Motor neuron (in vitro differentiated cells): ENCODE data around the gene CAPN9. TPM values are rescaled to one million over a fixed set of nuclear protein-coding genes. Genes with fewer than 3 reads are reported as not detected.
"Not testable (repeated sequence)": the region's sequence is repeated elsewhere in the genome, so short reads cannot be mapped to it uniquely, and the experiment has no call there.

Experiments
- ATAC-seq, 8 experiments: fragments of 200-7000 bp; cut with Tn5 transposase; replicated peaks in 6 of 8; 2 replicates each; pipeline ENCODE4 v1.8.0; 2021; ENCODE audit warnings: mild to moderate bottlenecking in 8 of 8, moderate library complexity in 8 of 8
- H3K27ac ChIP-seq, 2 donors: fragments of 250-450 bp; sonication (Bioruptor Pico); 2 replicates each; pipeline ENCODE4 v1.9.0; 2021; ENCODE audit warnings: antibody characterized with exemption in 2 of 2, mild to moderate bottlenecking in 2 of 2, moderate library complexity in 1 of 2
- H3K4me1 ChIP-seq, 2 donors: fragments of 250-450 bp; sonication (Bioruptor Pico); replicated peaks in 1 of 2; 2 replicates each; pipeline ENCODE4 v1.6.1; 2021; ENCODE audit warnings: antibody characterized with exemption in 2 of 2, mild to moderate bottlenecking in 2 of 2, moderate library complexity in 1 of 2
- H3K4me3 ChIP-seq, 5 donors: fragments of 250-450 bp; sonication (Bioruptor Pico); 2 replicates each; pipeline ENCODE4 v1.9.0; 2021; ENCODE audit warnings: antibody characterized with exemption in 5 of 5, mild to moderate bottlenecking in 5 of 5, moderate library complexity in 4 of 5
- WGBS, 10 experiments: fragments of 450-650 bp; shearing (Covaris generic); methylation state at CpG; one replicate each; pipeline ENCODE4 v1.0.0; 2022; 5-methylcytosine and 5-hydroxymethylcytosine counted together
- in situ Hi-C, 9 experiments: fragments of 400-800 bp; cut with MboI; loops; one replicate each; pipeline ENCODE4 v1.15.0; 2021; ENCODE audit warnings: low sequenced_read_pairs in 9 of 9, low pct_unique_long_range_greater_than_20kb in 2 of 9; ENCODE audit not compliant: unreplicated experiment in 9 of 9
- total RNA-seq, 8 experiments: library from RNA; unstranded; fragments of 300-600 nt; gene quantifications; 2 replicates each; pipeline versions ENCODE4 v1.2.3 to v1.2.4, GENCODE V29; 2022

CAPN9 gene
- total RNA-seq, 8 experiments from 2014 or later: 0.08 to 0.29 (median 0.11) TPM; not detected in 4

DNA sequence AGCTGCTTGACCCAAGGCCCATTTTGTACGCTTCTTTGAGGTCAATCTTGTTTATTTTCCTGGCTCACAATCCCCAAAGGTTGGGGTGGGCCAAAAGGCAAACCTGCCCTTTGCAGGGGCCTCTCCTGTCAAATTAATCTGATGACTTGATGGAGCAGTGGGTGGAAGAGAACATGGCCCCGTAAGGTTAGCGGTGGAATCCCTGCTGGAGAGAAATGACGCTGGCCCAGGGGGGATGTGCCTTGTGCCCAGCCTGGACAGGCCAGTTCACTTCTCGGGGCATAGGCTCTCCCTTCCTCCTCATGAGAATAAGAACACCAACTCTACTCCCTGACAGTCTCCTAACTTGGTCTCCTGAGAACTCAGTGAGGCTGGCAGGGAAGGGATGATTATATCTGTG, 80.6 kb downstream of the CAPN9 start:
- Histone ChIP-seq H3K27ac (no peak overlapping the region), H3K4me3 (no peak overlapping the region), H3K4me1 (peaks cover 42 to 49% of the 10 kb centered on the region in 2 donors)
- ATAC-seq: no peak
- in situ Hi-C loops: no loop called here
- WGBS, 10 experiments: 20 to 89% (median 88%) methylated on average over 1 to 5 of the region's 5 CpGs; no CpG with 5 or more reads in 3 of the 10 experiments

DNA sequence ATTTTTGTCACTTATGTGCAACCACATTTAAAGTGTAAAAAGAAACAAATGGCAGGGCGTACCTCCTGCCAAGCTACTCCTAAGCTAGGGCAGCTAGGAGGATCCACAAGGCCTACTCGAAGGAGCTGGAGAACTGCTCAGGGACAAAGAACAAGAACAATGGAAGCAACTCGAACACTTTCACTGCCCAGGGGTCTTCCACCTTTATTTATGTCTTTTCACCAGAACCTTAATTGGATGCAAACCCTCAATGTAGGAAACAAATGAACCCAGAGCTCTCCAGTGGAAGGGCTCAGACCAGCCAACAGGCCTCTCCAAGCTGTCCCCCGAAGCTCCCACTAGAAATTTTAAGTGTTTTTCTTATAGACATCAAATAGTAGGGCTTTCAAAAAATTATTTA, 81.2 kb downstream of the CAPN9 start:
- no peak for ATAC-seq
- Histone ChIP-seq H3K4me1 (peaks cover 36 to 45% of the 10 kb centered on the region in 2 donors), H3K27ac (no peak overlapping the region), H3K4me3 (no peak overlapping the region)
- WGBS, 10 experiments: 45 to 92% (median 79%) methylated on average over 1 to 4 of the region's 4 CpGs; no CpG with 5 or more reads in 1 of the 10 experiments
- in situ Hi-C loops: no loop called here

DNA sequence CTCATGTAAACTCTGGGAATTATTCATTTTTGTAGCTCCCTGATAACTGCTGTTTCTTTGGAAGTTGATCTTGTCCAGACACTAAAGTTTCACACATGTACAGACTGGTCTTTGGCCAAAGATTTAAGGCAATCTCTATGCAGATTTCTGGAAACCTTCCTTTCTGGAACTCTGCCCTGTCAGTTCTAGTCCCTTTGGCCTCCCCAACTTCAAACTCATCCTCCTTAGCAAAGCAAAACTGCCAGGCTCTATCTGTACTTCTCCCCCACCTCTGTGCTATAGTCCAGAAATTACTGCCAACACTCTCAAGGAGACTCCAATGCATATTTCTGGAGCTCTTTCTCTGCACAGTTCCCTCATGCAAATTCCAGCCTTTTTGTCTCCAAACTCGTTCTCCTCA, 84.6 kb downstream of the CAPN9 start:
- H3K4me1 ChIP-seq: peaks cover 16 to 19% of the 10 kb centered on the region in 2 donors
- WGBS, 10 experiments: 0 to 89% (median 70%) methylated on average over 1 of the region's 1 CpG; no CpG with 5 or more reads in 3 of the 10 experiments
- H3K27ac ChIP-seq: no peak overlapping the region
- no peak overlapping the region for H3K4me3 ChIP-seq
- in situ Hi-C loops: no loop called here
- peak in 3 of 8 experiments; percentile 16 to 34 (median 27) for ATAC-seq

DNA sequence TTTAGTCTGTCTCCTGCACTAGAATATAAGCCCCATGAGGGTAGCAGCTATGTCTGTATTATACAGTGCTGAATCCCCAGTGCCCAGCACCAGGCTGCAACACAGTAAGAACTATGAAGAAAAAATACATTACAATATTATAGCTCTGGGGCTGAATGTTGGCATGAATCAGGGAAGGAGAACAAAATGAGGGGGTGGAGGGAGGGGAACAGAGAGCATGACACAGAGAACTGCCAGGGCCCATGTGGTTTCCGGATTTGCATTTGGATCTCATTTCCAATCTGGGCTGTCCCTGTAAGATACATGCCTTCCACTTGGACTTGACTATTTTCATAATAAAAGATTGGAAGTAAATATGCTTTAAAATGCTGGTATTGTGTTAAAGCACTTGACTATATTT, 85.3 kb downstream of the CAPN9 start:
- H3K4me1 ChIP-seq: peaks cover 13 to 18% of the 10 kb centered on the region in 2 donors
- peak in 3 of 8 experiments; percentile 67 to 93 (median 93) for ATAC-seq
- no peak overlapping the region for H3K27ac ChIP-seq
- in situ Hi-C loops: no loop called here
- H3K4me3 ChIP-seq: no peak overlapping the region
- 75 to 100% (median 85%) methylated on average over 1 of the region's 1 CpG; no CpG with 5 or more reads in 6 of the 10 experiments for WGBS, 10 experiments

DNA sequence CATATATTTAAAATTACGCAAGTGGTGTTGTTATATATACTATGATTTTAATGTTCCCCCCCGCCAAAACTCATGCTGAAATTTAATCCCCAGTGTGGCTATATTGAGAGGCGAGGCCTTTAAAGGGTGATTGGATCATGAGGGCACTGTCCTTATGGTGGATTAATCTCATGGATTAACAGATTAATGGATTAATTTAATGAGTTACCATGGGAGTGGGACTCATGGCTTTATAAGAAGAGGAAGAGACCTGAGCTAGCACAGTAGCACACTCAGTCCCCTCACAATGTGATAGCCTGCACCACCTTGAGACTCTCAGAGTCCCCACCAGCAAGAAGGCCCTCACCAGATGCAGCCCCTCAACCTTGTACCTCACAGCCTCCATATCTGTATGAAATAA, 86.3 kb downstream of the CAPN9 start:
- Histone ChIP-seq H3K27ac (no peak overlapping the region), H3K4me3 (no peak overlapping the region), H3K4me1 (peaks cover 8 to 14% of the 10 kb centered on the region in 2 donors)
- ATAC-seq: no peak
- WGBS, 10 experiments: 17 to 94% (median 80%) methylated on average over 1 to 3 of the region's 3 CpGs; no CpG with 5 or more reads in 1 of the 10 experiments
- in situ Hi-C loops: no loop called here

DNA sequence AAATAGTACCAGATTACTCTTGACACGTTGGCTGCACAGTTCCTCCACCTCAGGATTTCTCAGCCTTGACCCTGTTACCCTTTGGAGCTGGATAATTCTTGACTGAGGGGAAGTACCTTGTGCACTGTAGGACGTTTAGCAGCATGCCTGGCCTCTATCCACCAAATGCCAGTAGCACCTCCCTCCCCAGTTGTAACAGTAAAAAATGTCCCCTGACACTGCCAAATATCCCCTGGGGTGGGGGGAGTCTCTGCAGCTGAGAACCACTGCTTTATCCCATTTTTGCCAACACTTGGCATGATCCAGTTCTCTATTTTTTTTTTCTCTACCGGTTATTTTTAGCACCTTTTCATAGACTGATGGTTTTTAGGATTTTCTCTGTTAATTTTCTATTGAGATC, 87.1 kb downstream of the CAPN9 start:
- in situ Hi-C loops: no loop called here
- H3K4me3 ChIP-seq: no peak overlapping the region

DNA sequence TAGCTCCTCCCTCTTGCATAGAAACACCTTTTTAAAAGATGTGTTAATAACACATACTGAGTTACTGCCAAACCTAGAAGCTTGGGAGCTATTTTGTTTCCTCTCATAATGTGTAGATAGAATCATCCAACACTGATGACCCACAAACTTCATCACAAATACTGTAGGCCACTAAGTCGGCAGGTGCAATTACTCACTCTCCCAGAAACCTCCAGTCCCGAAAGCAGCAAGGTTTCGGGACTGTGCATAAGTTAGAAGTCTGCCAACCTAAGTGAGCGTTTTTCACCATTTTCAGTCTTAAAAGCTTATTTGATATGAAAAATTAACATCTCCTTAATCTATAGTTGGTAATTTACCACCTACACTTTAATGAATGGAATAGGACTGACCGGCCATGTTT, 89.2 kb downstream of the CAPN9 start:
- no peak for ATAC-seq
- in situ Hi-C loops: no loop called here
- H3K4me1 ChIP-seq: peaks cover 8 to 14% of the 10 kb centered on the region in 2 donors
- WGBS, 10 experiments: 88 to 100% (median 94%) methylated on average over 1 to 5 of the region's 5 CpGs; no CpG with 5 or more reads in 1 of the 10 experiments
- no peak overlapping the region for H3K4me3 ChIP-seq
- H3K27ac ChIP-seq: no peak overlapping the region

More for the DNA sequence above, 87.1 kb downstream of the CAPN9 start:
- H3K4me1 ChIP-seq: peaks cover 8 to 14% of the 10 kb centered on the region in 2 donors
- WGBS, 10 experiments: 0 to 96% (median 75%) methylated on average over 1 to 3 of the region's 3 CpGs; no CpG with 5 or more reads in 1 of the 10 experiments
- no peak overlapping the region for H3K27ac ChIP-seq
- ATAC-seq: no peak

DNA sequence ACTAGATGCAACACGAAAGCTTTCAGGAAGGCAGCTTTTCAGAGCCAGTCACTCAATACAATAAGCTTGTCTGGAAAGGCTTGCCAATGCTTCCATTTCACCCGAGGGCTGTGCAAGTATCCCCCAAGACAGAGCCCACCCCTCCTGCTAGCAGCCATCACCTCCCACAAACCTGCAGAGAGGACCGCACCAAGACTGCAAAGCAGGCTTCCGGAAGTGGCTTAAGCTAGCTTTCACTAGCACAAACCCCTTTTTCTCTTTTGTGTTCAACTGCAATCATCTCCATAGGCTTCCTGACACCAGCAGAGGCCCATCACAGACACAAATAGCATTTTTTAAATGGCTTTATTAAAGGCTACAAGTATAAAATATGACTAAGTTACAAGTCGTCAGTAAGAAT, 89.6 kb downstream of the CAPN9 start:
- Histone ChIP-seq H3K4me1 (peaks cover 8 to 14% of the 10 kb centered on the region in 2 donors), H3K27ac (no peak overlapping the region), H3K4me3 (no peak overlapping the region)
- in situ Hi-C loops: no loop called here
- WGBS, 10 experiments: 59 to 95% (median 77%) methylated on average over 1 to 5 of the region's 5 CpGs; no CpG with 5 or more reads in 1 of the 10 experiments
- ATAC-seq: peak in 5 of 8 experiments; percentile 19 to 68 (median 42)

DNA sequence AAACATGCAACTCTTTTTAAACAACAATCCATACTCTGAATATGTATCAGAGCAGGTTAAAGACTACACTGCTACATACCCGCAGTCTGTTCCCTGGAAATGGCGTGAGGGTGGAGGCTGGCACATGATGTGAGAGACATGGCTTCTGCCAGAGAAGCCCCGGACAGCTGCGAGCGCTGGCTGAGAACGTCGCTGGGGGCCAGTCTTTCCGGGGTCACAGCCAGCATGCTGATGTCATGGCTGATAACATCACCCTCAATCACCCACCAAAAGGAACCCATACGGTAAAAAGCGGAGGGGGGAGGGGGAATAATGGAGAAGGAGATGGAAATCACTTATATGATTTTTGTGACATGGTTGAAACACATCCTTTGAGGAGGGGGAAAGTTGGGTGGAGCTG, 92.0 kb downstream of the CAPN9 start:
- Histone ChIP-seq H3K4me3 (no peak overlapping the region), H3K27ac (no peak overlapping the region), H3K4me1 (peaks cover 8 to 14% of the 10 kb centered on the region in 2 donors)
- WGBS, 10 experiments: 58 to 100% (median 97%) methylated on average over 6 to 10 of the region's 10 CpGs; no CpG with 5 or more reads in 3 of the 10 experiments
- in situ Hi-C loops: no loop called here
- no peak for ATAC-seq

DNA sequence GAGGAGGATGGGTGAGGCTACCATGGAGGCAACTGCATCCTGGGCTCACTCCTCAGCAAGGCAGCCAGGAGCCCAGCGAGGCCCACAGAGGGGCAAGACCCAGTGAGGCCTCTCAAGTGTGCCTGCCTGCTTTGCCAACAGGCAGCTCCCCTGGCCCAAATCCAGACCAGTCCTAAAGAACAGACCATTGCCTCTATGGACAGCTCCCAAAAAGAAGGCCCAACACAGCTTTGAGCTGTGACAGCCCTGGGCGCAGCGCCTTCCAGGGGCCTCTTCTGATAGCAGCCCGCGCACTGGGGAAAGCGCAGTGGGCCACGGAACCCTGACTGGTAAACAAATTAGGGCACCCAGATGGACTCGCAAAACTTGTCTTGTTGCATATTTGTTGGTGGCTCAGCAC, 95.6 kb downstream of the CAPN9 start:
- Histone ChIP-seq H3K27ac (no peak overlapping the region), H3K4me3 (no peak overlapping the region), H3K4me1 (no peaks in the 10 kb centered on the region)
- no peak for ATAC-seq
- in situ Hi-C loops: no loop called here
- 91 to 100% (median 99%) methylated on average over 1 to 7 of the region's 8 CpGs; no CpG with 5 or more reads in 4 of the 10 experiments for WGBS, 10 experiments

DNA sequence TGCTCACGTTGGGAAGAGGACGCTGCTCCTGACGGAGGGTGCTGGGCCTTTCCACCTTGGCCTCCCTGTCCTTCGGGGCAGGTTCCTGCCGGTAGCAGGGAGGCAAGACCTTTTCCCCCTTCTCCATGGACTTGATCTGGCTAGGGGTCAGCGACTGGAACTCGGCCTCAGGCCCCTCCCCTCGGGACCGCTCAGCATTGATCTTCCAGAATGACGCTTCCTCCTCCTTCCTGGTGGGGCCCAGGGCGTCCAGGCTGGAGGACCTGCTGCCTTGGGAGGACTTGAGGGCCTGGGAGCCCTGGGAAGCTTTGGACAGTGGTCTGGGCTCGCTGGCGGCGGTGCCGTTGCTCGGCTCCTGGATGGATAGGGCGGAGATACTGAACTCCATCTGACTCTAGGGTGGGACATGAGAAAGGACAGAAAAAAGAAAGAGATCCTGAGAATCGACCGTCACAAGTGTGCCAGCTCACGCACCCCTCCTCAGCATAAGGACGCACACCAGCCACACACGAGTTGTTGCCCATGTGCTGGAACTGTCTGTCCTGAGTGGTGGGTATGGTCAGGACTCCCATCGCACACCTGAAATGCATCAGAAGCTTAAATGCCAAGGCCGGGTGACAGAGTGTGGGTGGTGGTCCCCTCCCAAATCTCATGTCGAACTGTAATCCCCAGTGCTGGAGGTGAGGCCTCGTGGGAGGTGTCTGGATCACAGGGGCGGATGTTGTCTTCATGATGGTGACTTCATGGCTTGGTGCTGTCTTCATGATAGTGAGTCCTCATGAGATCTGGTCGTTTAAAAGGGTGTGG, 96.5 kb downstream of the CAPN9 start:
- Histone ChIP-seq H3K4me3 (no peak overlapping the region), H3K4me1 (no peaks in the 10 kb centered on the region), H3K27ac (no peak overlapping the region)
- WGBS, 10 experiments: 68 to 100% (median 92%) methylated on average over 1 to 18 of the region's 28 CpGs; no CpG with 5 or more reads in 2 of the 10 experiments
- in situ Hi-C loops: no loop called here
- ATAC-seq: no peak

DNA sequence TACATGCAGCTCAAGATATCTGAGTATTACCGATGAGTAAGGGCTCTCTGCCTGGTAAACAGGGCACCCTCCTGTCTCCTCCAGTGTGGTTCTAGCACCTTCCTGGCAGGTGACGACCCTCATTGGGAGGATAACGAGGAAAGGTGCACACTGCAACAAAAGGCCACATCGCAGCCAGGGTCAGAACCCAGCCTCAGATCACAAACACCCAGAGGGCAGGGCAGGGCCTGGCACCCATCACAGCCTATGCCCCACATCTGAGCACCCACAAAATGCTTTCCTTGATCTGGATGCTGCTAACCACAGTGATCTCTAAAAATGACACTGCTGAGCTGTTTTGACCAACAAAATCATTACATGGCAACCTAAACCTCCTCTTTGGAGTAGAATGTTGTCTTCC, 97.4 kb downstream of the CAPN9 start:
- ATAC-seq: no peak
- H3K4me3 ChIP-seq: no peak overlapping the region
- in situ Hi-C loops: no loop called here
- no peaks in the 10 kb centered on the region for H3K4me1 ChIP-seq
- 80 to 100% (median 97%) methylated on average over 1 to 3 of the region's 4 CpGs; no CpG with 5 or more reads in 3 of the 10 experiments for WGBS, 10 experiments
- no peak overlapping the region for H3K27ac ChIP-seq

DNA sequence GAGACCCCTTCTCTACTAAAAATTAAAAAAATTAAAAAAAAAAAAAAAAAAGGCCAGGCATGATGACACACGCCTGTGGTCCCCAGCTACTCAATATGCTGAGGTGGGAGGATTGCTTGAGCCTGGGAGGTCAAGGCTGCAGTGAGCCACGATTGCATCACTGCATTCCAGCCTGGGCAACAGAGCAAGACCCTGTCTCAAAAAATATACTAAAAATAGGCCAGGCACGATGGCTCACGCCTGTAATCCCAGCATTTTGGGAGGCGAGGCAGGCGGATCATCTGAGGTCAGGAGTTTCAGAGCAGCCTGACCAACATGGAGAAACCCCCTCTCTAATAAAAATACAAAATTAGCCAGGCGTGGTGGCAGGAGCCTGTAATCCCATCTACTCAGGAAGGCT, 98.0 kb downstream of the CAPN9 start:
- not testable (repeated sequence) for ATAC-seq, H3K27ac ChIP-seq

More for the DNA sequence above, 98.0 kb downstream of the CAPN9 start:
- H3K4me1 ChIP-seq, H3K4me3 ChIP-seq, in situ Hi-C loops: not testable (repeated sequence)
- WGBS, 10 experiments: 43 to 100% (median 93%) methylated on average over 1 to 7 of the region's 7 CpGs; no CpG with 5 or more reads in 1 of the 10 experiments
